HCT116 (cell line): ENCODE results near the gene POLR3F. TPM values are rescaled to one million over a fixed set of nuclear protein-coding genes. Genes with fewer than 3 reads are reported as not detected.

Experiments used
- ATAC-seq: fragments of 200-7000 bp; cut with Tn5 transposase; 2 replicates; pipeline ENCODE4 v1.9.1; 2020; ENCODE audit warnings: mild to moderate bottlenecking, moderate library complexity
- BruUV-seq: library from RNA; stranded (reverse); fragments of 400-500 nt; replicated peaks from 2 replicates; lab custom pipeline; 2021; lab: Mats Ljungman, UMichigan
- CTCF ChIA-PET: fragments of 300-600 bp; sonication (Branson Sonifier 250); formaldehyde crosslinking; loops from one replicate; lab custom pipeline; 2021; ENCODE audit warnings: antibody characterized with exemption; lab: Charles Lee
- POLR2A ChIA-PET: fragments of 300-600, 350-600 bp; sonication (Branson Sonifier 250); formaldehyde crosslinking; loops from one replicate; lab custom pipeline; 2021; ENCODE audit warnings: antibody characterized with exemption; lab: Charles Lee
- RAD21 ChIA-PET, 2 experiments: fragments of 300-600 bp; sonication (Branson Sonifier 250); formaldehyde crosslinking; loops; one replicate each; lab custom pipeline; 2023; ENCODE audit warnings: low total read pairs in 2 of 2; ENCODE audit not compliant: uncharacterized antibody in 2 of 2, unreplicated experiment in 2 of 2, low non-redundant PET in 1 of 2; lab: Charles Lee
- DNase-seq: peaks from one replicate; pipeline ENCODE4 v3.0.0-alpha.2; 2010; ENCODE audit warnings: low read depth, low spot score
- H2AFZ ChIP-seq: fragments of 200-600 bp; shearing (Covaris generic), sonication (generic); 2 replicates; pipeline ENCODE4 v1.6.1; 2017; ENCODE audit warnings: low read depth, mixed run types, mixed read lengths, antibody characterized with exemption, low read length; ENCODE audit not compliant: poor library complexity, severe bottlenecking
- H3K27ac ChIP-seq: 2 replicates; pipeline ENCODE4 v1.5.1; 2012; ENCODE audit warnings: low read depth, low read length
- H3K27me3 ChIP-seq: fragments of 200-600 bp; sonication (generic); 2 replicates; pipeline ENCODE4 v1.6.1; 2016; ENCODE audit warnings: mixed run types, low read length, mixed read lengths; ENCODE audit not compliant: insufficient read depth
- H3K36me3 ChIP-seq, 2 experiments: fragments of 200-500 bp in 1 of 2; fragments of 200-600 bp in 1 of 2; sonication (Bioruptor generic) in 1 of 2; sonication (generic) in 1 of 2; 2 replicates each; pipeline versions ENCODE4 v1.5.1 to v1.6.1; 2014 to 2016; ENCODE audit warnings: low read length in 2 of 2, inconsistent platforms in 1 of 2, mixed read lengths in 1 of 2, mixed run types in 1 of 2; ENCODE audit not compliant: insufficient read depth in 2 of 2, control insufficient read depth in 1 of 2
- H3K4me1 ChIP-seq, 2 experiments: fragments of 200-600 bp in 1 of 2; sonication (generic) in 1 of 2; 2 replicates each; pipeline versions ENCODE4 v1.5.1 to v1.6.1; 2012 to 2017; ENCODE audit warnings: low read length in 2 of 2, inconsistent platforms in 1 of 2, mild to moderate bottlenecking in 1 of 2, mixed read lengths in 1 of 2, mixed run types in 1 of 2, moderate library complexity in 1 of 2; ENCODE audit not compliant: insufficient read depth in 2 of 2, control insufficient read depth in 1 of 2
- H3K4me2 ChIP-seq: fragments of 200-600 bp; sonication (generic); 2 replicates; pipeline ENCODE4 v1.6.1; 2017; ENCODE audit warnings: mixed run types, low read length, mixed read lengths
- H3K4me3 ChIP-seq, 2 experiments: fragments of 200-600 bp in 1 of 2; sonication (generic) in 1 of 2; replicated peaks in 1 of 2; 2 replicates each; pipeline ENCODE4 v1.5.1; 2011 to 2016; ENCODE audit warnings: low read length in 2 of 2, control low read depth in 1 of 2, low read depth in 1 of 2, mild to moderate bottlenecking in 1 of 2, mixed read lengths in 1 of 2, mixed run types in 1 of 2
- H3K79me2 ChIP-seq: fragments of 200-600 bp; sonication (generic); 2 replicates; pipeline ENCODE4 v1.6.1; 2017; ENCODE audit warnings: mild to moderate bottlenecking, mixed run types, low read length, moderate library complexity, mixed read lengths; ENCODE audit not compliant: insufficient read depth
- H3K9ac ChIP-seq: fragments of 200-600 bp; sonication (generic); 2 replicates; pipeline ENCODE4 v1.6.1; 2016; ENCODE audit warnings: low read length, mixed read lengths
- H3K9me2 ChIP-seq: fragments of 200-600 bp; sonication (generic), shearing (Covaris generic); 2 replicates; pipeline ENCODE4 v1.6.1; 2017; ENCODE audit warnings: mixed run types, mild to moderate bottlenecking, moderate library complexity; ENCODE audit not compliant: insufficient read depth
- H3K9me3 ChIP-seq, 2 experiments: fragments of 200-500 bp in 1 of 2; fragments of 200-600 bp in 1 of 2; sonication (Bioruptor generic) in 1 of 2; sonication (generic) in 1 of 2; 2 replicates each; pipeline ENCODE4 v1.6.1; 2014 to 2017; ENCODE audit warnings: low read length in 2 of 2, mixed read lengths in 2 of 2, inconsistent platforms in 1 of 2, low read depth in 1 of 2, mild to moderate bottlenecking in 1 of 2, mixed run types in 1 of 2, moderate library complexity in 1 of 2; ENCODE audit not compliant: control insufficient read depth in 1 of 2, insufficient read depth in 1 of 2
- H4K20me1 ChIP-seq: fragments of 200-600 bp; sonication (generic), shearing (Covaris generic); 2 replicates; pipeline ENCODE4 v1.6.1; 2017; ENCODE audit warnings: mixed run types, mild to moderate bottlenecking, moderate library complexity; ENCODE audit not compliant: insufficient read depth
- CTCF ChIP-seq, 3 experiments: fragments of 200-600 bp in 1 of 3; sonication (generic) in 1 of 3; IDR thresholded peaks in 2 of 3; conservative IDR thresholded peaks in 1 of 3; 2 replicates each; pipeline ENCODE4 v1.5.1; 2012 to 2017; ENCODE audit warnings: low read depth in 2 of 3, low read length in 2 of 3, antibody characterized with exemption in 1 of 3, borderline replicate concordance in 1 of 3, control low read depth in 1 of 3, mild to moderate bottlenecking in 1 of 3, mixed read lengths in 1 of 3, mixed run types in 1 of 3, moderate library complexity in 1 of 3; ENCODE audit not compliant: insufficient read depth in 1 of 3
- ELF1 ChIP-seq: IDR thresholded peaks from 2 replicates; pipeline ENCODE4 v1.6.1; 2012; ENCODE audit warnings: low read depth, borderline replicate concordance
- FOSL1 ChIP-seq: IDR thresholded peaks from 2 replicates; pipeline ENCODE4 v1.6.1; 2012; ENCODE audit warnings: low read depth
- RAD21 ChIP-seq: IDR thresholded peaks from 2 replicates; pipeline ENCODE4 v1.6.1; 2012; ENCODE audit warnings: low read depth, mild to moderate bottlenecking
- REST ChIP-seq: IDR thresholded peaks from 2 replicates; pipeline ENCODE4 v1.6.1; 2012; ENCODE audit warnings: low read depth
- TCF7L2 ChIP-seq: IDR thresholded peaks from 2 replicates; pipeline ENCODE4 v1.7.0; 2011; ENCODE audit warnings: borderline replicate concordance, inconsistent platforms; ENCODE audit not compliant: insufficient read depth, insufficient read length; ENCODE audit errors: extremely low read depth
- intact Hi-C: fragments of 100-400 bp; cut with micrococcal nuclease; formaldehyde crosslinking; loops from 2 replicates; pipeline ENCODE4 v1.10.0; 2022
- total RNA-seq: library from RNA; stranded (reverse); gene quantifications from one replicate; pipeline ENCODE4 v1.2.1, GENCODE V29; 2021; ENCODE audit not compliant: unreplicated experiment

POLR3F gene
- total RNA-seq, 1 experiment from 2014 or later: 11.4 TPM

GRCh38 chr20:18527339-18527738, 60.1 kb downstream of the POLR3F start:
- CTCF ChIA-PET: no interaction called here
- Histone ChIP-seq H3K9ac (no peak overlapping the region), H3K79me2 (no peaks in the 10 kb centered on the region), H3K4me3 (no peak overlapping the region), H3K9me3 (no peaks in the 10 kb centered on the region), H3K36me3 (peaks cover 52 to 55% of the 10 kb centered on the region in 2 experiments), H3K9me2 (no peaks in the 10 kb centered on the region), H3K4me1 (peaks cover 5 to 11% of the 10 kb centered on the region in 2 experiments; a peak in 3 of 4 replicates), H2AFZ (no peak overlapping the region), H4K20me1 (no peaks in the 10 kb centered on the region), H3K4me2 (no peak overlapping the region), H3K27me3 (no peaks in the 10 kb centered on the region), H3K27ac (no peak overlapping the region)
- TF ChIP-seq CTCF (IDR thresholded peaks at IDR 0.05 in 2 of 3, conservative IDR thresholded peaks at IDR 0.05 in 1 of 3; ENCODE audit: borderline replicate concordance in 1 of 3, insufficient read depth in 1 of 3, low read depth in 2 of 3, low read length in 2 of 3) (no peak), RAD21 (no peak), FOSL1 (no peak), REST (no peak), ELF1 (no peak), TCF7L2 (no peak)
- RAD21 ChIA-PET: no interaction called here
- DNase-seq (no peak), ATAC-seq (no peak)
- POLR2A ChIA-PET: no interaction called here
- intact Hi-C loops: no loop called here
- BruUV-seq: no TSS peak
